OCI-LY3 (cell line): ENCODE results near the gene EIF4G3.
A peak's percentile ranks its signal among the peaks of the same experiment; 100 is the strongest.

ENCODE experiments used
- H2AFZ ChIP-seq: fragments of 200-600, 300-600 bp; shearing (Covaris generic); 2 replicates; pipeline ENCODE4 v1.6.0; 2014; ENCODE audit warnings: antibody characterized with exemption, low read depth, low read length
- H3K27ac ChIP-seq: fragments of 200-600, 300-600 bp; sonication (generic); 2 replicates; pipeline ENCODE4 v1.5.1; 2014; ENCODE audit warnings: mild to moderate bottlenecking, low read length, moderate library complexity, mixed read lengths
- H3K27me3 ChIP-seq: fragments of 200-600, 300-600 bp; sonication (generic); 2 replicates; pipeline ENCODE4 v1.6.1; 2014; ENCODE audit warnings: low read depth, low read length, mixed read lengths
- H3K36me3 ChIP-seq: fragments of 200-600, 300-600 bp; sonication (generic); replicated peaks from 2 replicates; pipeline ENCODE3; 2014; ENCODE audit warnings: low read depth, low read length, mixed read lengths
- H3K4me1 ChIP-seq: fragments of 300-600, 200-600 bp; sonication (generic); 2 replicates; pipeline ENCODE4 v1.6.1; 2014; ENCODE audit warnings: low read length, mixed read lengths
- H3K4me2 ChIP-seq: fragments of 200-600, 300-600 bp; sonication (generic); 2 replicates; pipeline ENCODE4 v1.6.1; 2014; ENCODE audit warnings: low read length, mixed read lengths
- H3K4me3 ChIP-seq: fragments of 300-600, 200-600 bp; sonication (generic); 2 replicates; pipeline ENCODE4 v1.5.1; 2014; ENCODE audit warnings: antibody characterized with exemption, mild to moderate bottlenecking, low read length, moderate library complexity
- H3K79me2 ChIP-seq: fragments of 300-600, 200-600 bp; shearing (Covaris generic); 2 replicates; pipeline ENCODE4 v1.6.1; 2014; ENCODE audit warnings: mild to moderate bottlenecking, low read length, mixed read lengths
- H3K9ac ChIP-seq: fragments of 300-600, 200-600 bp; shearing (Covaris generic); 2 replicates; pipeline ENCODE4 v1.6.0; 2014; ENCODE audit warnings: mild to moderate bottlenecking, low read length, moderate library complexity
- H3K9me3 ChIP-seq: fragments of 200-600, 300-600 bp; shearing (Covaris generic); 2 replicates; pipeline ENCODE4 v1.6.1; 2014; ENCODE audit warnings: low read length, mixed read lengths; ENCODE audit not compliant: insufficient read depth
- H4K20me1 ChIP-seq: fragments of 200-600, 300-600 bp; sonication (generic); 2 replicates; pipeline ENCODE4 v1.6.1; 2016; ENCODE audit warnings: low read length, mixed read lengths; ENCODE audit not compliant: insufficient read depth
- CTCF ChIP-seq: fragments of 200-600, 300-600 bp; sonication (generic); IDR thresholded peaks from 2 replicates; pipeline ENCODE4 v1.5.1; 2014; ENCODE audit warnings: antibody characterized with exemption, low read length, low read depth
- EZH2phosphoT487 ChIP-seq: fragments of 200-600 bp; shearing (Covaris generic); IDR thresholded peaks from 2 replicates; pipeline ENCODE4 v1.6.1; 2018; ENCODE audit warnings: antibody characterized with exemption, mixed run types, low read depth

EIF4G3 gene

DNA sequence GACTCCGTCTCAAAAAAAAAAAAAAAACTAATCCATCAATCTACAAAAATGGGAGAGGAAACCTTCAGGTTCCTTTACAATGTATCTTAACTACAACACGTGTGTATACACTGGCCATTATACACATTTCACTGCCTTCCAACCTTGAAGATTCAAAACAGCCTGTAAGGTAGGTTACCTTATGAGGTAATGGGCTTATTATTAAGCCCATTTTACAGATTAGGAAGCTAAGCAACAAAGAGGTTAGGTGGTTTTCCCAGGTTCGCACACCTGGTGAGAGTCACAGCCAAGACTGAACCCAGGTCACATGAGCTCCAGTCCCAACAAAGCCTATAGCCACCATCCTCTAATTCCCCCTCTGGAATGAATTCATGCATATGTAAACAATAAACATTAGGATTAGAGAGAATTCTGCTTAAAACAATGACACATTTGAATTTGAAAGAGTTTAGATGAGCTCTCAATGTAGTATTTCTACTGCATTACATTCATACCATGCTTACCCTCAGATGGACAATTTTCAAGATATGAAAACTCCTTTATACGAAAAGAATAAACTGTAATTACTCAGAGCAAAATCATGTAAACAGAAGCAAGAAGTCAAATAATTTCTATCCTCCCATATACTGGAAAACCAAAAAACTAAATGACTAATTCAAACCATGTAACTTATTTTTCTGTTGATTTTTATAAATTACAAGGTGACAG, 54.8 kb downstream of the EIF4G3 start:
- peaks cover 6% of the 10 kb centered on the region; the same call in 1 of the 2 replicates for H3K79me2 ChIP-seq
- no peaks in the 10 kb centered on the region for H4K20me1 ChIP-seq
- peaks cover 7% of the 10 kb centered on the region for H3K36me3 ChIP-seq
- no peak overlapping the region for H3K27ac ChIP-seq
- no peaks in the 10 kb centered on the region for H3K9me3 ChIP-seq
- no peak overlapping the region for H3K4me2 ChIP-seq
- TF ChIP-seq CTCF (no peak), EZH2phosphoT487 (no peak)
- H3K9ac ChIP-seq = no peak overlapping the region
- no peaks in the 10 kb centered on the region for H3K27me3 ChIP-seq
- H3K4me1 ChIP-seq = peaks cover 17% of the 10 kb centered on the region
- no peak overlapping the region for H3K4me3 ChIP-seq
- no peak overlapping the region for H2AFZ ChIP-seq

- Histone ChIP-seq H3K4me2 (peak overlapping the region; percentile 69), H4K20me1 (no peaks in the 10 kb centered on the region), H3K79me2 (peaks cover 7% of the 10 kb centered on the region; the same call in 1 of the 2 replicates), H3K27ac (peak overlapping the region; percentile 30; the same call in 1 of the 2 replicates), H3K27me3 (no peaks in the 10 kb centered on the region), H3K4me1 (peaks cover 14% of the 10 kb centered on the region), H3K36me3 (peaks cover 7% of the 10 kb centered on the region), H3K4me3 (peak overlapping the region; percentile 22; the same call in 1 of the 2 replicates), H3K9ac (0 out of 2 replicates have a peak overlapping the region, but pooled peaks have one; percentile 14), H3K9me3 (no peaks in the 10 kb centered on the region), H2AFZ (no peak overlapping the region)
- TF ChIP-seq EZH2phosphoT487 (no peak), CTCF (no peak)
These were observed 58.5 kb downstream of the EIF4G3 start for GRCh38 chr1:21118167-21118566.

- H3K4me2 ChIP-seq = peak overlapping the region; percentile 69
These were observed 59.1 kb downstream of the EIF4G3 start for GRCh38 chr1:21117597-21118001.

More at GRCh38 chr1:21117597-21118001, 59.1 kb downstream of the EIF4G3 start:
- Histone ChIP-seq H3K4me3 (peak overlapping the region; percentile 22; the same call in 1 of the 2 replicates), H3K27me3 (no peaks in the 10 kb centered on the region), H2AFZ (no peak overlapping the region), H3K27ac (peak overlapping the region; percentile 30), H3K9me3 (no peaks in the 10 kb centered on the region), H3K9ac (0 out of 2 replicates have a peak overlapping the region, but pooled peaks have one; percentile 14), H3K36me3 (peaks cover 7% of the 10 kb centered on the region), H3K4me1 (peaks cover 14% of the 10 kb centered on the region), H3K79me2 (peaks cover 7% of the 10 kb centered on the region; the same call in 1 of the 2 replicates), H4K20me1 (no peaks in the 10 kb centered on the region)
- no peak for TF ChIP-seq CTCF
- no peak for TF ChIP-seq EZH2phosphoT487
